Endothelial cell of umbilical vein (primary cell): ENCODE measurements around the gene AP5S1. TPM values are rescaled to one million over a fixed set of nuclear protein-coding genes. Genes with fewer than 3 reads are reported as not detected.

Experiments
- BruUV-seq: library from RNA; stranded (reverse); fragments of 400-500 nt; replicated peaks from 2 replicates; lab custom pipeline; 2021; lab: Mats Ljungman, UMichigan
- CTCF ChIA-PET: fragments of 300-600, 350-600 bp; sonication (Branson Sonifier 250); formaldehyde crosslinking; loops from one replicate; lab custom pipeline; 2021; ENCODE audit warnings: antibody characterized with exemption, inconsistent platforms; lab: Charles Lee
- POLR2A ChIA-PET: fragments of 300-600, 350-600 bp; sonication (Branson Sonifier 250); formaldehyde crosslinking; loops from one replicate; lab custom pipeline; 2021; ENCODE audit warnings: antibody characterized with exemption, inconsistent platforms; lab: Charles Lee
- DNase-seq: peaks from one replicate; pipeline ENCODE4 v3.0.0-alpha.2; 2011; ENCODE audit warnings: low read depth, low spot score
- FAIRE-seq: peaks from 2 replicates; lab custom pipeline; 2011; peaks lifted over from hg19 to GRCh38; lab: Jason Lieb, UNC
- H2AFZ ChIP-seq: 2 replicates; pipeline ENCODE4 v1.6.0; 2012; ENCODE audit warnings: low read depth, low read length, control low read depth, inconsistent platforms
- H3K27ac ChIP-seq: 2 replicates; pipeline ENCODE4 v1.5.1; 2011; ENCODE audit warnings: low read depth, mild to moderate bottlenecking, control low read depth, low read length, moderate library complexity; ENCODE audit not compliant: insufficient read depth
- H3K27me3 ChIP-seq, 2 experiments: 2 replicates each; pipeline versions ENCODE4 v1.6.0 to v1.6.1; 2011; ENCODE audit warnings: low read length in 2 of 2, mixed read lengths in 1 of 2; ENCODE audit not compliant: control insufficient read depth in 2 of 2, insufficient read depth in 2 of 2
- H3K36me3 ChIP-seq, 2 experiments: 2 replicates in 1 of 2; 3 replicates in 1 of 2; pipeline ENCODE4 v1.5.1; 2011; ENCODE audit warnings: low read length in 2 of 2, mild to moderate bottlenecking in 1 of 2, moderate library complexity in 1 of 2; ENCODE audit not compliant: control insufficient read depth in 2 of 2, insufficient read depth in 2 of 2; ENCODE audit errors: extremely low read depth in 1 of 2
- H3K4me1 ChIP-seq: 3 replicates; pipeline ENCODE4 v1.5.1; 2011; ENCODE audit warnings: mild to moderate bottlenecking, low read length; ENCODE audit not compliant: control insufficient read depth, insufficient read depth; ENCODE audit errors: extremely low read depth
- H3K4me2 ChIP-seq: 2 replicates; pipeline ENCODE4 v1.6.1; 2011; ENCODE audit warnings: low read length, control low read depth, mixed read lengths; ENCODE audit not compliant: insufficient read depth
- H3K4me3 ChIP-seq, 3 experiments: fragments of 200-600 bp in 1 of 3; sonication (generic), shearing (Covaris generic) in 1 of 3; replicated peaks in 1 of 3; 2 replicates each; pipeline ENCODE4 v1.5.1; 2011 to 2016; ENCODE audit warnings: control low read depth in 3 of 3, low read length in 3 of 3, mild to moderate bottlenecking in 2 of 3, inconsistent platforms in 1 of 3, low read depth in 1 of 3, moderate library complexity in 1 of 3; ENCODE audit not compliant: insufficient read depth in 1 of 3
- H3K79me2 ChIP-seq: 2 replicates; pipeline ENCODE4 v1.6.0; 2012; ENCODE audit warnings: low read length, inconsistent platforms; ENCODE audit not compliant: control insufficient read depth, insufficient read depth
- H3K9ac ChIP-seq: replicated peaks from 2 replicates; pipeline ENCODE3; 2011; ENCODE audit warnings: low read length, control low read depth; ENCODE audit not compliant: insufficient read depth; ENCODE audit errors: extremely low read depth
- H3K9me1 ChIP-seq: replicated peaks from 3 replicates; pipeline ENCODE4 v1.6.0; 2011; ENCODE audit warnings: mild to moderate bottlenecking, low read length; ENCODE audit not compliant: control insufficient read depth, insufficient read depth; ENCODE audit errors: extremely low read depth
- H3K9me3 ChIP-seq: replicated peaks from 2 replicates; pipeline ENCODE4 v1.5.1; 2012; ENCODE audit warnings: low read length, inconsistent platforms; ENCODE audit not compliant: control insufficient read depth, insufficient read depth
- H4K20me1 ChIP-seq: replicated peaks from 2 replicates; pipeline ENCODE3; 2011; ENCODE audit warnings: mild to moderate bottlenecking, low read length; ENCODE audit not compliant: control insufficient read depth, insufficient read depth; ENCODE audit errors: extremely low read depth
- EZH2 ChIP-seq: IDR thresholded peaks from 2 replicates; pipeline ENCODE4 v1.6.1; 2012; ENCODE audit warnings: borderline replicate concordance, low read depth, mild to moderate bottlenecking, moderate library complexity, low read length, inconsistent platforms; ENCODE audit not compliant: severe bottlenecking
- FOS ChIP-seq: IDR thresholded peaks from 2 replicates; pipeline ENCODE4 v1.6.1; 2011; ENCODE audit warnings: mild to moderate bottlenecking, low read length, moderate library complexity, borderline replicate concordance; ENCODE audit not compliant: insufficient read depth
- GATA2 ChIP-seq: IDR thresholded peaks from 2 replicates; pipeline ENCODE4 v1.7.0; 2011; ENCODE audit warnings: low read depth, mild to moderate bottlenecking, moderate library complexity, mixed read lengths, low read length; ENCODE audit not compliant: insufficient read length, insufficient read depth
- JUN ChIP-seq: IDR thresholded peaks from 2 replicates; pipeline ENCODE4 v1.6.1; 2011; ENCODE audit warnings: borderline replicate concordance, low read depth; ENCODE audit not compliant: insufficient read length, insufficient read depth
- MYC ChIP-seq: IDR thresholded peaks from one replicate; pipeline ENCODE4 v1.6.1; 2011; ENCODE audit warnings: mild to moderate bottlenecking, low read depth, low read length
- POLR2A ChIP-seq: IDR thresholded peaks from 2 replicates; pipeline ENCODE4 v1.6.1; 2012; ENCODE audit warnings: low read depth, mild to moderate bottlenecking, control low read depth, low read length
- POLR2AphosphoS5 ChIP-seq: IDR thresholded peaks from 2 replicates; pipeline ENCODE4 v1.6.1; 2012; ENCODE audit warnings: low read depth, mild to moderate bottlenecking, control low read depth, low read length, moderate library complexity; ENCODE audit not compliant: insufficient read depth
- dilution Hi-C: fragments of 300-500 bp; cut with MboI; formaldehyde crosslinking; loops from one replicate; pipeline ENCODE4 v1.15.0; 2019; ENCODE audit warnings: low sequenced_read_pairs; ENCODE audit not compliant: extremely low pct_ligation_motif_present
- intact Hi-C: fragments of 100-400 bp; cut with micrococcal nuclease; formaldehyde crosslinking; loops from one replicate; pipeline ENCODE4 v1.10.0; 2022
- polyA plus RNA-seq, 4 experiments: library from polyadenylated mRNA; depleted of rRNA in 3 of 4; stranded (reverse) in 3 of 4; unstranded in 1 of 4; fragments of >200 nt; gene quantifications; 2 replicates each; pipeline versions ENCODE4 v1.2.1 to v1.2.3, GENCODE V29; 2011 to 2012; ENCODE audit warnings: missing spikeins in 1 of 4
- total RNA-seq: library from RNA; stranded (reverse); gene quantifications from 2 replicates; pipeline ENCODE4 v1.2.3, GENCODE V29; 2021
- TF ChIP-seq, protein P1 (sequence below), 2 donors: IDR thresholded peaks; 1 replicate in 1 of 2; 2 replicates in 1 of 2; pipeline ENCODE4 v1.5.1; 2011; ENCODE audit warnings: low read length in 2 of 2, mild to moderate bottlenecking in 2 of 2, moderate library complexity in 2 of 2, control low read depth in 1 of 2, inconsistent platforms in 1 of 2, low read depth in 1 of 2; ENCODE audit not compliant: insufficient read depth in 1 of 2; ENCODE audit errors: extremely low read depth in 1 of 2
- TF ChIP-seq, protein P2 (sequence below): IDR thresholded peaks from 2 replicates; pipeline ENCODE4 v1.6.1; 2011; ENCODE audit not compliant: insufficient read depth, insufficient read length

AP5S1 gene
- total and polyA plus RNA-seq, 2 donors (not counting 3 experiments of a cell fraction or from before 2014, with no cell fraction given): 15.7 to 22.0 TPM

DNA sequence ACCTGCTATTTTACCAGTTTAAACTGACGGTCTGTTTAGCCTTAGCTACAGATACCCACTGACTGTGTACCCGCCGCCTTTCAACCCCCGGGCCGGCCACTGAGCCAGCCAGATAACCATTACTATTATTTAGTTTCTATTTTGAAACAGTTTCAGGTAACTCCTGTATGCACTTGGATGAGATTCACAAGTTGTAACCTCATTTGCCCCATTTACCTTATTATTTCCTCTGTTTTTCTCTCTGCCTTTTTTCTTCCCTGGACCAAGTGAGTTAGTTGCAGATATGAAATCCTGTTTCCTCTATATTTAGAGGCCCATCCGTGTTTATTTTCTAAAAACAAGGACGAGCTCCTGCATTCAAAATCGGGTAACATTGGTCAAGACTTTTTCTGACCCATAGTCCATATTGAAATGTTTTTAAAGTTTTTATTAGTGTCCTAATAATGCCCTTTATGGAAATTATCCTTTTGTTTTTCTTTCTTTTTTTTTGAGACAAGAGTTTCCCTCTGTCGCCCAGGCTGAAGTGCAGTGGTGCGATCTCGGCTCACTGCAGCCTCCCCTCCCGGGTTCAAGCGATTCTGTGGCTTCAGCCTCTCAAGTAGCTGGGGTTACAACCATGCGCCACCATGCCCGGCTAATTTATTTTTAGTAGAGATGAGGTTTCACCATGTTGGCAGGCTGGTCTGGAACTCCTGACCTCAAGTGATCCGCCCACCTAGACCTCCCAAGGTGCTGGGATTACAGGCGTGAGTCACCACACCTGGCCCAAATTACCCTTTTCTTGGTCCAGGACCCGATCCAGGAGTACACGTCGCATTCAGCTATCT lies 767 bp downstream of the AP5S1 start:
- no peaks in the 10 kb centered on the region for H3K27me3 ChIP-seq
- peaks cover 2 to 14% of the 10 kb centered on the region in 2 experiments for H3K36me3 ChIP-seq
- peak overlapping the region; percentile 84 for H3K27ac ChIP-seq
- H3K4me2 ChIP-seq: peak overlapping the region; percentile 92
- H3K9ac ChIP-seq: peak overlapping the region; percentile 94
- TF ChIP-seq, protein P1, sequence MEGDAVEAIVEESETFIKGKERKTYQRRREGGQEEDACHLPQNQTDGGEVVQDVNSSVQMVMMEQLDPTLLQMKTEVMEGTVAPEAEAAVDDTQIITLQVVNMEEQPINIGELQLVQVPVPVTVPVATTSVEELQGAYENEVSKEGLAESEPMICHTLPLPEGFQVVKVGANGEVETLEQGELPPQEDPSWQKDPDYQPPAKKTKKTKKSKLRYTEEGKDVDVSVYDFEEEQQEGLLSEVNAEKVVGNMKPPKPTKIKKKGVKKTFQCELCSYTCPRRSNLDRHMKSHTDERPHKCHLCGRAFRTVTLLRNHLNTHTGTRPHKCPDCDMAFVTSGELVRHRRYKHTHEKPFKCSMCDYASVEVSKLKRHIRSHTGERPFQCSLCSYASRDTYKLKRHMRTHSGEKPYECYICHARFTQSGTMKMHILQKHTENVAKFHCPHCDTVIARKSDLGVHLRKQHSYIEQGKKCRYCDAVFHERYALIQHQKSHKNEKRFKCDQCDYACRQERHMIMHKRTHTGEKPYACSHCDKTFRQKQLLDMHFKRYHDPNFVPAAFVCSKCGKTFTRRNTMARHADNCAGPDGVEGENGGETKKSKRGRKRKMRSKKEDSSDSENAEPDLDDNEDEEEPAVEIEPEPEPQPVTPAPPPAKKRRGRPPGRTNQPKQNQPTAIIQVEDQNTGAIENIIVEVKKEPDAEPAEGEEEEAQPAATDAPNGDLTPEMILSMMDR (IDR thresholded peaks at IDR 0.05; ENCODE audit: extremely low read depth in 1 of 2, insufficient read depth in 1 of 2, low read depth in 1 of 2, low read length in 2 of 2): no peak
- TF ChIP-seq JUN (no peak), GATA2 (no peak), MYC (no peak), FOS (no peak), POLR2A (no peak), EZH2 (no peak), POLR2AphosphoS5 (no peak)
- TF ChIP-seq, protein P2, sequence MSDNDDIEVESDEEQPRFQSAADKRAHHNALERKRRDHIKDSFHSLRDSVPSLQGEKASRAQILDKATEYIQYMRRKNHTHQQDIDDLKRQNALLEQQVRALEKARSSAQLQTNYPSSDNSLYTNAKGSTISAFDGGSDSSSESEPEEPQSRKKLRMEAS: no peak
- no peak for DNase-seq
- no peak overlapping the region for H2AFZ ChIP-seq
- intact Hi-C loops (loop anchor here (1.0 to 2.0 kb wide), 8 partner anchors 10 to 193 kb away; partner anchors contain the start of genes CDC25B, CENPB, MAVS and PANK2), dilution Hi-C loops (no loop called here)
- H4K20me1 ChIP-seq: no peaks in the 10 kb centered on the region
- ChIA-PET CTCF (interaction anchor here (0.7 to 5.1 kb wide), 23 partner anchors 10 to 264 kb away, joined by 3 to 214 read pairs (median 5); partner anchors contain the start of genes ADISSP, CDC25B, CENPB and SPEF1), POLR2A (interaction anchor here (0.6 to 1.7 kb wide), 7 partner anchors 16 to 264 kb away, joined by 3 to 4 read pairs (median 3); partner anchors contain the start of gene CDC25B)
- peaks cover 7% of the 10 kb centered on the region for H3K4me1 ChIP-seq
- peak overlapping the region; percentile 50 to 86 (median 55) for H3K4me3 ChIP-seq
- no TSS peak for BruUV-seq
- FAIRE-seq: peak; percentile 71
- no peaks in the 10 kb centered on the region for H3K9me1 ChIP-seq
- peaks cover 4% of the 10 kb centered on the region for H3K79me2 ChIP-seq
- no peaks in the 10 kb centered on the region for H3K9me3 ChIP-seq
